ENCODE results near the gene SPIC.
"Not testable (repeated sequence)": the region's sequence is repeated elsewhere in the genome, so short reads cannot be mapped to it uniquely, and the experiment has no call there.

The SPIC gene

GRCh38 chr12:101470939-101471338 lies 4.2 kb upstream of the SPIC start:
- TF ChIP-seq ZNF70 (CRISPR knock-in tag; IDR thresholded peaks at IDR 0.05), result no peak
- no peak for TF ChIP-seq TSHZ2 (CRISPR knock-in tag; IDR thresholded peaks at IDR 0.05)
- no peak for ATAC-seq

- not testable (repeated sequence) for ATAC-seq
Observed at GRCh38 chr12:101471878-101472277, 3.3 kb upstream of the SPIC start.

- TF ChIP-seq ARNTL (CRISPR knock-in tag; IDR thresholded peaks at IDR 0.05; ENCODE audit: borderline replicate concordance, low read depth) (no peak), TOX (CRISPR knock-in tag; IDR thresholded peaks at IDR 0.05; ENCODE audit: borderline replicate concordance) (no peak)
- ATAC-seq, result no peak
Observed at GRCh38 chr12:101474248-101474647, 888 bp upstream of the SPIC start.

GRCh38 chr12:101475751-101476305 lies 692 bp downstream of the SPIC start:
- no peak for TF ChIP-seq CSDC2 (CRISPR knock-in tag; IDR thresholded peaks at IDR 0.05)
- no peak for TF ChIP-seq PATZ1 (CRISPR knock-in tag; IDR thresholded peaks at IDR 0.05; ENCODE audit: borderline replicate concordance)
- TF ChIP-seq CREB5 (CRISPR knock-in tag; IDR thresholded peaks at IDR 0.05; ENCODE audit: low read depth), result no peak
- TF ChIP-seq ESRRG (CRISPR knock-in tag; IDR thresholded peaks at IDR 0.05), result no peak
- no peak for TF ChIP-seq ISL1 (CRISPR knock-in tag; IDR thresholded peaks at IDR 0.05)
- no peak for TF ChIP-seq BACH2 (CRISPR knock-in tag; IDR thresholded peaks at IDR 0.05; ENCODE audit: borderline replicate concordance)
- no peak for TF ChIP-seq ZFP3 (CRISPR knock-in tag; IDR thresholded peaks at IDR 0.05)
- TF ChIP-seq ARNTL (CRISPR knock-in tag; IDR thresholded peaks at IDR 0.05; ENCODE audit: borderline replicate concordance, low read depth), result no peak
- no peak for TF ChIP-seq RARB (CRISPR knock-in tag; IDR thresholded peaks at IDR 0.05)
- TF ChIP-seq POU6F1 (CRISPR knock-in tag; IDR thresholded peaks at IDR 0.05; ENCODE audit: borderline replicate concordance, low read depth), result no peak
- TF ChIP-seq ZC3H10 (CRISPR knock-in tag; IDR thresholded peaks at IDR 0.05), result no peak
- no peak for ATAC-seq

GRCh38 chr12:101480849-101481248 lies 5.7 kb downstream of the SPIC start:
- ATAC-seq, result no peak
- TF ChIP-seq ZNF565 (CRISPR knock-in tag; conservative IDR thresholded peaks at IDR 0.05; ENCODE audit: low read depth), result no peak
- TF ChIP-seq TSHZ2 (CRISPR knock-in tag; IDR thresholded peaks at IDR 0.05), result no peak
- no peak for TF ChIP-seq POU6F1 (CRISPR knock-in tag; IDR thresholded peaks at IDR 0.05; ENCODE audit: borderline replicate concordance, low read depth)
- TF ChIP-seq ZFP30 (CRISPR knock-in tag; IDR thresholded peaks at IDR 0.05), result no peak
- no peak for TF ChIP-seq CSRNP3 (CRISPR knock-in tag; IDR thresholded peaks at IDR 0.05)
- TF ChIP-seq RARB (CRISPR knock-in tag; IDR thresholded peaks at IDR 0.05), result no peak
- TF ChIP-seq ISL1 (CRISPR knock-in tag; IDR thresholded peaks at IDR 0.05), result no peak
- no peak for TF ChIP-seq TCF4 (CRISPR knock-in tag; IDR thresholded peaks at IDR 0.05; ENCODE audit: borderline replicate concordance)
- no peak for TF ChIP-seq ESRRG (CRISPR knock-in tag; IDR thresholded peaks at IDR 0.05)
- TF ChIP-seq ZNF8 (CRISPR knock-in tag; IDR thresholded peaks at IDR 0.05), result no peak
- TF ChIP-seq TOX (CRISPR knock-in tag; IDR thresholded peaks at IDR 0.05; ENCODE audit: borderline replicate concordance), result no peak
- no peak for TF ChIP-seq CSDC2 (CRISPR knock-in tag; IDR thresholded peaks at IDR 0.05)
- TF ChIP-seq SNAI2 (CRISPR knock-in tag; IDR thresholded peaks at IDR 0.05), result no peak
- TF ChIP-seq OSR1 (CRISPR knock-in tag; IDR thresholded peaks at IDR 0.05), result no peak

Data from SK-N-SH treated with all-trans-retinoic acid at 6 μM for 48 hours (cell line).